ELF-1 (cell line): ENCODE data around the gene MAST4.

Experiments used
- DNase-seq: peaks from one replicate; pipeline ENCODE4 v3.0.0-alpha.2; 2016; ENCODE audit warnings: low read depth, low spot score

MAST4 gene

DNA sequence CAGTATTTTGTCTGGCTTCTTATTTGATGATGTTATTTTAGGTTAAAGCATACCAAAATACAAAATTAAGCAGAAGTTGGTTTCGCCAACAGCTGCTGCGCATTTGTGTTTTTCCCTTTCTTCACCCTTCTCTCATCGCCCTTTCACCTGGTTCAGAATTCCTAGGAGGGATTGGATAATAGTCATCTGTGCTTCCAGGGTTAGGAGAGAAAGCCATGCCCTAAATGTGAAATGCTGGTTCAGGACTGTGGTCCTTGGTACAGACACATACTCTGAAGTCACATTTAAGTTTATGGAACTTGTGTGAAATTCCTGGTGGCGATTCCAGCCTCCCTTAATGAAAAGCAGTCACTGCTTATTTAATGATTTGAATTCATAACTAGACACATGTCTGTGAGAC is 7.7 kb downstream of the MAST4 start:
- DNase-seq, result no peak

DNA sequence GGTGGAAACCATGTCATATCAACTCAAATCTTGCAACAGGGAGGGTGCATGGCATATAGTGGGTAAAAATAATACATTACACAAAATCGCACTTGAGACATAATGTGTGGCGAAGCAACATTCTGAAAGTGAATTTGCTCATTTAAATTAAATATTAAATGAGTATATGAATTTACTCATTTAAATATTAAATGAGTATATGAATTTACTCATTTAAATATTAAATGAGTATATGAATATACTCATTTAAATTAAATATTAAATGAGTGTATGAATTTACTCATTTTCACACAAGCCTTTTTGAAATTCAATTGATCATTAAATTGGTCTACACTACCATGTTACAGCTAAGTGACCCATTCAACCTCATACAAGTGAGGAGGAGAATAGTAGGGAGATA is 10.5 kb downstream of the MAST4 start:
- no peak for DNase-seq

DNA sequence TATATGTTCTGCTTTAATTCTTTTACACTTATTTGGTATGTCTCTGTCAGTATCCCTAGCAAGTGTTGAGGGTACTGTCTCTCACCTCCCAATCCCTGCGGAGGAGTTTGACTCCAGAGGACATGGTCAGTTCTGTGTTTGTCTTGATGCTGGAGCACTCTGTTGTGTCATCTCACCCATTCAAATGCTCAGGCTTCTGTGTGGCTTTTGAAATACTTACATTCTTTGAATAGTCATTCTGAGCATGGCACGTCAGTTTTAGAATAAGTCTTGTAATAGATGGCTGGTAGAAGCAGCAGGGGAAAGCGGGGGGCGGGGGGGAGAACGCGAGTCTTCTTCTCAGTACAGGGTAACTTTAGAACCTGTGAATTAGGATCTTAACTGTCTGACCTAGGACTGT is 12.3 kb downstream of the MAST4 start:
- no peak for DNase-seq

DNA sequence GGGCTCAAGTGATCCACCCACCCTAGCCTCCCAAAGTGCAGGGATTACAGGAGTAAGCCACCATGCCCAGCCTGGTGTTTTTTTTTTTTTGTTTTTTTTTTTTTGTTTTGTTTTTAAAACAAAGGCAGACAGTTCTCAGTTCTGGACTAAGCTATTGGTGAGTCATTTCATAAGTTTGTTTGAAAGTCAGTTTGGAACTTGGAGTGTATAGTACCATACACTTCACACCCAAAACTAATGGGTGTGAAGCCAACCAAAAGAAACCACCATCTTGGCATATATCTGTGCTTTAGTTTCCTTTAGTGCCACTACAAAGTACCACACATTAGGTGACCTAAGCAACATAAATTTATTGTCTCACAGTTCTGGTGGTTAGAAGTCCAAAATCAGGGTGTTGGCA is 13.4 kb downstream of the MAST4 start:
- no peak for DNase-seq

DNA sequence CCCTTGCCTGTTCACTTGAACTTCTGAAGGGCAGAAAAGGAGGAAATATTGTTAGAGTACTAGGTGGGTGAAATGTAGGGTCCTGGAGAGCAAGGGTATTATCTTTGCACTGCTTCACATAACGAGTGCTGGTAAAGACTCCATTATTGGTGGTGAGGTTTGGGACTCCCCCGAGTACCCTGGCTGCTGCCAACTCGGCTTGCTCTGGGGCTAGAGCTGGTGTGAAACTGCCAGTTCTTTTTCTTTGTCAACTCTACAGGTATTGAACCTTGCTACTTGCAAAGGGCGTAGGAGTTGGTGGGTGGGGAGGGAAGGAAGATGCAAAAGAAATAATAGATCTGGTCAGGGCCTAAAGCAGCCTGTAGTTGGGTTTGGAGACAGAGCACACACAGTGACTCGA is 16.0 kb downstream of the MAST4 start:
- DNase-seq, result no peak

DNA sequence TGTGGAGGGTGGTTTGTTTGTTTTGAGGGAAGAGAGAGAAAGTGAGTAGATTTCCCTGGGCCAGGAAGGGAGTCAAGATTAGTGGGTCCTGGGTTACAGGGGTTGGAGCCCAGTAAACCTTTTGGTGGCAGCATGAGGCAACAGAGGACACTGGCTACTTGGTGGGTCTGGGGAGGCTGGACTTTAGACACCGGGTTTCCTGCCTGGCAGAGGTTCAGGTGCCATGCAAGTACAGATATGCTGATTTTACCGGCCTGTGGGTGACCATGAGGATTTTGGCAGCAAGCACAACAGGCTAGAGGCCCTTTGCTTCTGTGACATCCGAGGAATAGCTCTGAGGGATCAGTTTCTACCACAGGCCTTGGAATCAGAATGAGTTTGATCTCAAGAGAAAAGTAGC is 18.9 kb downstream of the MAST4 start:
- no peak for DNase-seq

DNA sequence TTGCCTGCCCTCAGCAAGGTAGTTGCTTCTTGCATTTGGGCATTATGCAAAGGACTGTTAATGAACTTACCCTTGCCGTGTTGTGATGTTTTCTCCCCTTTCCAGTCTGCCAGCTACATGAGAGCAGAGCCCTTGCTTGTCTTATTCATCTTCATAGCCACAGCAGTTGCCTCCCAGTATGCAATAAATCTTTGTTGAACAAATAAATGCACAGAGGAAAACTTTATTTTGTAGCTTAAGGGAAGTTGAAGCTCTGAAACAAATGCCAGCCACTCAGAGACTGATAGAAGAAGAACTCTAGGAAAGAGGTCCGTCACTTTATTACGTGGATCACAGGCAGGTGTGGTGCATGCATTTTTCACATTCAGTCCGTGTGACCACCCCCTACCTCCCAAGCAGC is 19.7 kb downstream of the MAST4 start:
- DNase-seq, result no peak

DNA sequence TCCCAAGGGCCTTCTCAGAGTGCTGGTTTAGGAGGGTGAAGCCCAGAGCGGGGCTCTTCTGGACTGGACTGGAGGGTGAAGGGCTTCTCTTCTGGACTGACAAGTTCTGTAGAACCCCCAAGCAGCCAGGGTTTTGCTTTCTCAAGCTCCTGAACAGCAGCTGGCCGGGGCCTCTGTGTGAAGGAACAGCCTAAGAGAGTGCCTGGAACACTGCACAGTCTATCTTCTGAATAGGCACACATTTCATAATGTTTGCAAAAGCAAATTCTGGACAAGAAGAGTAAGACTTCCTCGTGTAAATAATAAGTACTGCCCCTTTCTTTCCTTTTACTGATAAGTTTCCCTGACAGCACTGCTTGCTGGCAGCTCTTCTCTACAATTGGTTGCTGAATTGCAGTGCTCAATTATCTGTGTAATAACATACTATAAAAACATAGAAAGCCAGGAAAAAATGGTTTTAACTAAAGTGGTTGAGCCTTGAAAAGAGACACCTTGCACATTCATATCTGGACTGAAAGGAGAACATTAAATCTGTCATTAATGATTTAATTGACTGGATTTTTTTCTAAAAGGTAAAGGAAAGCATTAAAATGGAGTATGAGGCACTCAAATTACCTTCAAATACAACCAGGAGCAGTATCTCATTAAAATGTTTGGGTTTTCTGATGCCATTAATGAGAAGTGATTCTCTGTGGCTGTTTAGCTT is 20.5 kb downstream of the MAST4 start:
- DNase-seq, result no peak

DNA sequence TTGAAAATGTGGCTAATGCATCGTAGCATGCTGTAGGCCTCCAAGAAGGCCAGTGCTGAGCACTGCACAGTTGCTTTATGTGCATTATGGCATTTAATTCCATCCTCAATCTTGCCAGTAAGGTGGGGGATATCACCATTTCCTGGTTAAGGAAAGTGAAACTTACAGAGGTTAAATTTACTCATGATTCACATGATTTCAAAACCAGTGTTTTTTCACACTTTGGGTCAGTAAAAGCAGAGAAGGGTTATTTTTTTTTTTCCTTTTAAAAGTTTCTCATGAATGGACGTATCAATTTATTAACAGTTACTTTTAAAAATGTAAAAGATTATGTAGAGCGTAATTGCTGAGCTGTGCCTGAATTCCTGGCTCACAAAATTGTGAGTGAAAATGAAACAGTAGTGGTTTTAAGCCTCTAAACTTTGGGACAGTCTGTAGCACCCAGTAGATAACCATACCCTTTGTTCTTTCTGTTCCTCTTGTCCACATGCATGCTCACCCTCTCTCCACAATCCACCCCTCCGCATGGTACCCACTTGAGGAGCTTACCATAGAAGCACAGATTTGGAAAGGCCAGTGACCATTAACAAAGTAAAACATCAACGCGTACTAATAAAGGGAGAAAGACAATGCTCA is 21.2 kb downstream of the MAST4 start:
- DNase-seq, result no peak

DNA sequence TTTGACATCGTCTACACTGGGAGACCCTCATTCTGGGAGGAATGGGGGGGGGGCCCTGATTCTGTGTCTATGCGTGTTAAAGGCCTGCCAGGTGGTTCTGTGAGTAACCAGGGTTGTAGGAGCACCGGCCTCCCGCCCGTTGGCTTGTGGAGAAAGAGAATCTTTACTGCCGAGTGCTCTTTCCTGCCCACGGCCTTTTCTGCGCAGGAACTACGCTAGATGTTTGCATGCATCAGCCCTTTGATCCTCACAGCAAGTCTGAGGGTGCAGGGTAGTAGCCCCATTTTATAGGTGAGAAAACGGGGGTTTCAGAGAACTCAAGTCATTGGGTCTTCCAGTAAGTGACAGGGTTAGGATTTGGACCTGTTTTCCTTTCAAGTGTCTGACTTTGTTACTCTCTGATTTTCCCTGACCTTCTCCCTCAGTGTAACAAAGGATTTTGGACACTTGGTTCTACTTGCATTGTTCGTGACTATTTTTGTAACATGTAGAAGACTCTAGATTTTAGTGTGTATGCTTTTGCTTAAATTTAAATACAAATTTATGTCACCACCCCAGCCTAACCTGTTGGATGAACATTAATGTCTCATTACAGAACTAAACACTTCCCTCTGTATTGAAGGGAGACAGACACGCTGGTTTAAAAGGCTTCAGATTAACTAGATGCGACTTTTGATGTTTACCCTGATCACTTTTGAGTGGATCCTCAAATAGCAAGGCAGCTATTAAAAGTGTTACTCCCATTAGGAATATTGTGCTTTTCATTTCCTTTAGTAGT is 22.0 kb downstream of the MAST4 start:
- DNase-seq, result no peak

DNA sequence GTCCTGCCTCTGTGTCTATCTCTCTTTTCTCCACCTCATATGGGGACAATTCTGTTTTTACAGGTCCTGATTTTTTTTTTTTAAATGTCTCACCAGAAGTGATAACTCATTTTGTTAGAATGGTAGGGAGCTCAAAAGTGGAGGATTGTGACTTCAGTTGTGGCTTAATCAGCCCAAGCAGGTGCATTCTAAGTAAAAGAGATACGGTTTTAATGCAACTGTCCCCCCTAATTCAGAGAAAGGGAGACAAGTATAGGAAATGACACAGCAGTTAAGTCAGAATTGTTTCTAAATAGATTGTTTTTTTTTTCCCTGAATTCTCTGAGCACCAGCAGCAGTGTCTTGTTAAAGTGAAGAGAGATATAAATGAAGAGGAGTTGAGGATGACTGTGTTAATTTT is 24.5 kb downstream of the MAST4 start:
- DNase-seq, result no peak

DNA sequence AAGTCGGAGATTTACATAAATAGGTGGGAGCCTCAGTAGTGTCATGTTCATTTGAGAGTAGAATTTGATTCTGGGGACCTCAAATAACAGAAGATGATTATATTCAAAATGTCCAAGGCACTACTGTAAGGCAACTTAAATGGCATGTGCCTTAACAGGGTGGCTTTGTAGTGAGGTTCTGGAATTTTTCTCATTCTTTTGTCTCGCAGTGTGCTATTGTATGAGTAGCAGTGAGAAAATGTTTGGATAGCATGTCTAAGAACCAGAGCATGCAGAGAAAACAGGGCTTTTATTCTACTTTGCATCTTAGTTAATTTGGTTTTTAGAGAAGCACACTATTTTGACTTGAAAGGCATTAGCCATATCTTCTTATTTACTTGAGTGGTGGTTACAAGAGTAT is 25.0 kb downstream of the MAST4 start:
- DNase-seq, result no peak

DNA sequence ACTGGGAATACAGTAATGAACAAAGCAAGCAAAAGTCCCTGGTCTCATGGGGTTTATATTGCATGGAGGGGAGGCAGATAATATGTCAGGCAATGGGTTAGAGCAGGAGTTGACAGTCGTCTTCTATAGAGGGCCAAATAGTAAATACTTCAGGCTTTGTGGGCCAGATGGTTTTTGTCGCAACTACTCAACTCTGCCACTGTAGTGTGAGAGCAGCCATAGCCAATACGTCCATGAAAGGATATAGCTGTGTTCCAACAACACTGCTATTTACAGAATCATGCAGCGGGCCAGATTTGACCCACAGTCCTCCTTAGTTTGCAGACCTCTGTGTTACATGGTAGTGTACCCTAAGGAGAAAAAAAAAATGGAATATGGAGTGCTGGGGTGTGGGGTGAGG is 25.5 kb downstream of the MAST4 start:
- no peak for DNase-seq

DNA sequence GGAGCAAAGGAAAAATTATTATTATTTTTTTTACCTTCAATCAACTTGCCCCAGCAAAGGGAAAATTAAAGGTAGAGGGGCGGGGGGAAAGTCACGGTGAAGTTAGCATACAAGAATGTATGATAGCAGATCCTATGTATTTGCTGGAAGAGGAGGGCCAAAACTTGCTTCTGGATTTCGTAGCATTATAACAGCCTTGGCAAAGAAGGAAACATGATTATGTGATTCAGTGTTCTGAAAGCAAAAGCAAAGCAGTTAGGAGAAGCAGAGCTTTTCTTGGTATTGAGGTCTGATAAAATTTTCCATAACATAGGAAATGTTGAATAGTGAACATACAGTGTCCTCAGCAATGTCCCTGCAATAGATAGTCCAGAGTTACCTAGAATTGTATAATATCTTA is 32.4 kb downstream of the MAST4 start:
- DNase-seq, result no peak

DNA sequence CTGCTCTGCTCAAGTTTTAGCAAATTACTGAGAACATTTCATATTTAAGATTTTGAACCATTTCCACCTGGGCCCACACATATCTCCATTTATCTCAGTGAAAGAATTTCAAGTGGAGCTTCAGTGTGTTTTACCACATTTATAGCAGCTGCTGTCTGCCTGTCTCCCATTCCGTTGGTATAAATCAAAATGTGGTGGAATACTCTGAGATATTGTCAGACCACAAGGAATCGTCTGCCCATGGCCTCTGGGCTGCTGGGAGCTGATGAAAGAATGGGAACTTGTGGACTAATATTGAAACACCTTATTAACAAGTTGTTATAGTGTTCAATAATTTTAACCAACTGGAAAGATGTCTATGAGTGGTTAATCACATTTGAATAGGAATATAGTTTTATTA is 33.3 kb downstream of the MAST4 start:
- no peak for DNase-seq

DNA sequence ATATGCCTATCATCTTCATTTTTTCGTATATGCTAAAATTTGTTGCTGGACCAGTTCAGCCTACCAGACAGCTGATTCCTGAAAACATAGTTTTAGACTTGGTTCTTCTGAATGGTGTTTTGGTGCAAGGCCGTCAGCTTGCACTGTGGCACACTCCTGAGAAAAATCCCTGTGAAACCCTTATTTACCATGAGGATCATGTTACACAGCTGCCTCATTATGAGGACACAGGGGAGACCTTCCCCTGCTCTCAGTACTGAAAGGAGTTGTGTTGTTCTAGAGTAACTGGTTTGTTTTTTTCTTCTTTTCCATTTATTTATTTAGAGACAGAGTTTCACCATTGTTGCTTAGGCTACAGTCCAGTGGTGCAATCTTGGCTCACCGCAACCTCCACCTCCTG is 37.6 kb downstream of the MAST4 start:
- no peak for DNase-seq

DNA sequence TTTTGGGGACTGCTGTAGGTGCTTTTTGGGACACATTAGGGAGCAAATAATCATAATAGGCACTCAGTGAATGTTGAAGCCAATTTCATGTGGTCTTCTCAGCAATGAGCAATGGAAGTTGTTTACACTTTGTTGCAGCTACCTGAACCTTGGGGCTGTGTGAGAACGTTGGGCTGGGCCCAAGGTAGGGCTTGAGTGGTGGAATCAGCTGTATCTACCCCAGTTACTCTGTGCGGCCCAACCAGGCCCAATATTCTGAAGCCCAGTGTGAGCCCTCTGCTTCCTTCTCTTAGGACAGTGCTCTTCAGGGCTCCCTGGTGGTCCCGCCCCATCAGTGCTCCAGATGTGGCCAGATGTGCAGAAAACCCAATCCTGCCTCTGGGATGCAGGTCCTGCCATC is 38.4 kb downstream of the MAST4 start:
- no peak for DNase-seq

DNA sequence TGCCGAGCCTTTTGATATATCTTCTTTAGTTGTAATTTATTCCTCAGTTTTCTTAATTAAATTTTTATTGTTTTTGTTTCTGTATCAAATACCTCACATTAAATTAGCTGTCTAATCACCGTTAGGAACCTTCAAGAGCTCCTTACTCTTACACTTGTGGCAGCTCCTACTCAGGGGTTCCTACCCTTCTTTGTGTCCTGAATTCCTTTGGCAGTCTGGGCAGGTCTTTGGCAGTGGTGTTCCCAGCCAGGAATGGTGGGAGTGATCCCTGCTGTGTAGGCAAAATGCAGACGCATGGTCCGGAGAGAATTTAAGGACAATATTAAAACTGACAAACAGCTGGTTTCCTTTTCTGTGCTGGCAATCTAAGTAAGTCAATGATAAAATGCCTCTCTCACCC is 41.8 kb downstream of the MAST4 start:
- DNase-seq, result no peak

DNA sequence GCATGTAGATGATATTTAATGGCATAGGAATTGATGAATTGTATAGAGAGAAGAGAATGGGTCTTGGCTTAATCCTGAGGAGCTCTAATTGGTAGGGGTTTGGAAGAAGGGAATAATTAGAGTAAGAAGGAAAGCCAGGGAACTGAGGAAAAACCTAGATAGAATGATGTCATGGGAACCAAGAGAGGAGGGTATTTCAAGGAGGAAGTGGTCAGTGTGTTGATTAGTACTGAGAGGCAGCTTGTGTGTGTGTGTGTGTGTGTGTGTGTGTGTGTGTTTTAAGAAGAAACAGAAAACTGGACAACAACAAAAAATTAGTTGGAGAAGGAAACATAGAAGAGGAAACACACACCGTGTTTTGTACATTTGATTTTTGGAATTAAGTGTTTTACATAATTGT is 42.8 kb downstream of the MAST4 start:
- DNase-seq, result no peak

DNA sequence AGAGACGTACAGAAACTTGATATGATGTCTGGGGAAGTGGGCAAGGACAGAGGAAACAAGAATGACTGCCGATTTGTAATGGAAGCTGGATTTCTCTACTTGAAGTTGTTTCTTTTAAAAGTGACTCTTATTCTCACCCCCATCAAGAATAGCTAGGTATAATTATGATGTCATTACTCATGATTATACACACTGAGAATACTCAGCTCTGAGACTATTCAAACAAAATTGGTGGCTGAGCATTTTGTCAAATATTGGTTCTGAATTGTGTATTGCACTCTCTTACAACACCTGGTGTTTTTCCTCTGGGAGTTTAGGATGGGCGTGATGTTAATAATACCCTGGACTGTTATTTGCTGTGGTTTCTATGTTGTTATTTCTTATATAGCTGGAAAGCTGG is 46.3 kb downstream of the MAST4 start:
- DNase-seq, result no peak

DNA sequence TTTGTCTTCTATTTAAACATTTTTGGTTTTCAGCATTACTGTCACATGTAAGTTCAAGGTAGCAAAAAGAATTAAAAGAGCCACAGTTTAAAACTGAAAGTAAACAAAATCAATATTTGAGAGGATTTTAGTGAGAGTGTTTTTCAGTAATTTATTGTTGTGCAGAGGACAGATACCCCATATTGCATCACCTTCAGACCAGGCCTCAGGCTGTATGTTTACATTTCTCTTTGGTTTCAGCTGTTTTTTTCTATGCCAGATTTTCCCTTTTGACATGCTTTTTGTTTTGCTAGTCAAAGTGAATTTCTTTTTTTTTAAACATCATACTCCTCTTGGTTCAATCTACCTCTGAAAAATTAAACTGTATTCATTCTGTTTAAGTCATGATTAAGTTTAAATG is 47.2 kb downstream of the MAST4 start:
- DNase-seq, result no peak

DNA sequence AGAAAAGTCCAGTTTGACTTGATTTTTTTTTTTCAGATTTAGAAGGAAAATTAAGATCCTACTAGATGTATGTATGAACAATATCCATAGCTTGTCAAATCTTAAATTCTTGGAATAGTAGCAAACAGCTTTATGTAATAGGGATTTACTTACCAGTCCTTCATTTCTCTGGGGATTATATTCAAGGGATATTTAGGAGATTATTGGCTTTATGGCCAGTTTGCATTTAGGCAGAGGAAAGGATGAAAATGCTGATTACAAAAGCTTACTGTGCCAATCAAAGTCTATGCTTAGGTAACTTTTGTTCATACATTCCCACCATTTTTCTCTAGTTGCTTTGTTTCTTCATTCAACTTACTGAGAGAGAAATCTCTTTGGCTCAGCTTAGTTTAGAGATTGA is 47.9 kb downstream of the MAST4 start:
- no peak for DNase-seq

DNA sequence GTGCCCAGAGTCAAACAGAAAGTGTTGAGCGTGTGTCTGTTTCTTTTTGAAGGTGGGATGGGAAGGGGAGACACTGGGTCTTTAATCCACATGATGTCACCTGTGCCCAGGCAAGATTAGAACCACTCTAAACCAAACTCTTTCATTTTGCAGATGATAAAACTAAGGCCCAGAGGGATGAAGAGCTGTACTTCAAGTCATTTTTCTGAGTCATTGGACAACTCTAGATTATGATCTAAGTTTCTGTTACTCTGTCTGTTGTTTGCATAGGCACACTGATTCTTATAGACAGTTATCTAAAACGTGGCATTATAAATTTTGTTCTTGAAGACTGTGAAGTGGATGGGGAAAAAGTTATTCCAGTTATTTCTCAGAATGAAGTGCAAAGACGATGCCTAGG is 48.8 kb downstream of the MAST4 start:
- DNase-seq, result no peak
